ENCODE results near the gene TNS1. TPM values are rescaled to one million over a fixed set of nuclear protein-coding genes. Genes with fewer than 3 reads are reported as not detected.

TNS1 gene
- total and polyA plus RNA-seq, 9 of the 15 experiments (the other 6 are each of a cell fraction or from before 2014, with no cell fraction given), result 0.13 to 2.7 (median 0.77) TPM

DNA sequence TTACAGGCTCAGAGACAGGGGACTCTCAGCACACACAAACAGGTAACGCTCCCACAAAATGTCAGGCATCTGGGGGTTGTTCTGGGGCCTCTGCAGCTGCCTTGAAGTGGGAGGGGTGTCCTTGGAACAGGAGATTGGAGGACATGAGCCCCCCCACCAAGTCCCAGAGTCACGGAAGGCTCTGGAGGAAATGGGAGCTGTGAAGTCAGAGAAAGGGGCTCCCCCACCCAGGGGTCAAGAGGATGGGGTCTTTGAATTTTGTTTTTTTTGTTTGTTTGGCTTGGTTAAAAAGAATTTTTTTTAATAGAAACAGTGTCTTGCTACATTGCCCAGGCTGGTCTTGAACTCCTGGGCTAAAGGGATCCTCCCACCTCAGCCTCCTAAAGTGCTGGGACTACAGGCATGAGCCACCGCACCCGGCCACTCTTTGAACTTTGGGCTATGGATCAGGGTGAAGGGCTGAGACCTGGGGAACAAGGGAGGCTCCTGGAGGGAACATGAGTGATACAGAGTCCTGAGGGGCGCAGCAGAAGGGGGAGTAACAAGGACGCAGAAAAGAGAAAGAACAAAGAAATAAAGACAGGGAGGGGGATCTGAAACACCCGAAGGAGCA is 46.8 kb downstream of the TNS1 start (continued):
- TF ChIP-seq, protein P1, sequence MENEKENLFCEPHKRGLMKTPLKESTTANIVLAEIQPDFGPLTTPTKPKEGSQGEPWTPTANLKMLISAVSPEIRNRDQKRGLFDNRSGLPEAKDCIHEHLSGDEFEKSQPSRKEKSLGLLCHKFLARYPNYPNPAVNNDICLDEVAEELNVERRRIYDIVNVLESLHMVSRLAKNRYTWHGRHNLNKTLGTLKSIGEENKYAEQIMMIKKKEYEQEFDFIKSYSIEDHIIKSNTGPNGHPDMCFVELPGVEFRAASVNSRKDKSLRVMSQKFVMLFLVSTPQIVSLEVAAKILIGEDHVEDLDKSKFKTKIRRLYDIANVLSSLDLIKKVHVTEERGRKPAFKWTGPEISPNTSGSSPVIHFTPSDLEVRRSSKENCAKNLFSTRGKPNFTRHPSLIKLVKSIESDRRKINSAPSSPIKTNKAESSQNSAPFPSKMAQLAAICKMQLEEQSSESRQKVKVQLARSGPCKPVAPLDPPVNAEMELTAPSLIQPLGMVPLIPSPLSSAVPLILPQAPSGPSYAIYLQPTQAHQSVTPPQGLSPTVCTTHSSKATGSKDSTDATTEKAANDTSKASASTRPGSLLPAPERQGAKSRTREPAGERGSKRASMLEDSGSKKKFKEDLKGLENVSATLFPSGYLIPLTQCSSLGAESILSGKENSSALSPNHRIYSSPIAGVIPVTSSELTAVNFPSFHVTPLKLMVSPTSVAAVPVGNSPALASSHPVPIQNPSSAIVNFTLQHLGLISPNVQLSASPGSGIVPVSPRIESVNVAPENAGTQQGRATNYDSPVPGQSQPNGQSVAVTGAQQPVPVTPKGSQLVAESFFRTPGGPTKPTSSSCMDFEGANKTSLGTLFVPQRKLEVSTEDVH (IDR thresholded peaks at IDR 0.05; ENCODE audit: low read depth, partially characterized antibody), result no peak
- TF ChIP-seq RFX7 (CRISPR knock-in tag; IDR thresholded peaks at IDR 0.05) (no peak), NCOR1 (IDR thresholded peaks at IDR 0.05) (no peak), KAT8 (IDR thresholded peaks at IDR 0.05; ENCODE audit: low read depth) (no peak), KDM2B (CRISPR knock-in tag; IDR thresholded peaks at IDR 0.05) (no peak)

DNA sequence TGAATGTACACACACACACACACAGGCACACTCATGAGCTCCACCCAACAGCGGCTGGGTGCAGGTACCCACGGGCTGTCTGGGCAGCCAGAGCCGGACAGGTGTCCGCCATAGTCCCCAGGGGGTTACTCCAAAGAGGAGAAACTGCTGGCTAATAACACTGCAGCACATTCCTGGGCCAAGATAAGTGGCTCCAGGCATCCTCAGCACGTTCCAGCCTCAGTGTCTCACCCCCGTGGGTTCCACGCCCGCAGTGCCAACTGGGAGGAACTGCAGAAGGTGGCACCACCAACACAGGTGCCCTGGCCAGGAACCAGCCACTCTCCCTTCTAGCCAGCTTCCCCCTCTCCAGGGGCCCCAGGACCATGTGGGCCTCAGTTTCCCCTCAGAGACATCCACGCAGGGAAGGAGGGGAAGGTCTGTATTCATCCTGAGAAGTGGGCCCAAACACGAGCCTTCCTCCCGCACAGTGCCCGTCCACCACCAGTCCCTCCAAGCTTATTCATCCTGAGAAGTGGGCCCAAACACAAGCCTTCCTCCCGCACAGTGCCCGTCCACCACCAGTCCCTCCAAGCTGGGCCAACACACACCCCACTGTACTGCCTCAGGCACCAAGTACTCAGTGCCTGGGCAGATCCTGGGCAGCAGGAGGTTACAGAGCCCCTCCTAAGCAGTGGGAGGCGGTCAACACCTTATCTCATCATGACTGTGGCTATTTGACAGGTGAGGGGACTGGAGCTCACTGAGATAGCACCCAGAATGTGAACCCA is 47.6 kb downstream of the TNS1 start:
- no peak for TF ChIP-seq ZNF165 (CRISPR knock-in tag; IDR thresholded peaks at IDR 0.05; ENCODE audit: borderline replicate concordance)
- TF ChIP-seq NFRKB (IDR thresholded peaks at IDR 0.05; ENCODE audit: low read depth), result no peak
- TF ChIP-seq GABPA (tag; conservative IDR thresholded peaks at IDR 0.05; ENCODE audit: low read depth), result no peak
- 0% methylated on average over 7 of the region's 15 CpGs for WGBS (ENCODE audit: insufficient coverage, low coverage, missing lambda C conversion rate)
- in situ Hi-C loops (cut with MboI) (no loop called here), intact Hi-C loops (cut with micrococcal nuclease) (no loop called here)
- H3K9ac ChIP-seq (ENCODE audit: insufficient read depth in 1 of 2, low read depth in 2 of 2, low read length in 2 of 2), result no peak overlapping the region
- no peaks in the 10 kb centered on the region for H3K9me3 ChIP-seq (replicated peaks; ENCODE audit: control insufficient read depth, insufficient read depth, low read depth, low read length)
- no peak for FAIRE-seq
- H3K27ac ChIP-seq (ENCODE audit: extremely low read depth, low read depth, low read length), result no peak overlapping the region
- CTCF ChIA-PET (ENCODE audit: low intra/inter-chr PET ratio), result no interaction called here
- no peaks in the 10 kb centered on the region for H3K9me1 ChIP-seq (ENCODE audit: control insufficient read depth, insufficient read depth, low read length)
- no peak for ATAC-seq
- no peaks in the 10 kb centered on the region for H3K36me3 ChIP-seq (ENCODE audit: control insufficient read depth, insufficient read depth, low read length)
- POLR2A ChIA-PET, result interaction anchor here (0.7 to 1.6 kb wide), 2 partner anchors 11 to 69 kb away, joined by 3 to 5 read pairs; no protein-coding TSS in a partner anchor
- no peak overlapping the region for H3K4me3 ChIP-seq
- H4K20me1 ChIP-seq (replicated peaks; ENCODE audit: control insufficient read depth, insufficient read depth, low read length), result no peaks in the 10 kb centered on the region
- no peaks in the 10 kb centered on the region for H3K79me2 ChIP-seq (ENCODE audit: control insufficient read depth, insufficient read depth, low read length)
- H2AFZ ChIP-seq (ENCODE audit: low read depth, low read length), result no peak overlapping the region
- H3K4me1 ChIP-seq (replicated peaks in 1 of 2; ENCODE audit: control insufficient read depth in 2 of 2, insufficient read depth in 2 of 2, low read length in 2 of 2), result no peaks in the 10 kb centered on the region
- no peak overlapping the region for H3K4me2 ChIP-seq (ENCODE audit: insufficient read depth, low read length)
- no TSS peak for BruUV-seq (replicated peaks)
- peaks cover 3 to 49% of the 10 kb centered on the region in 2 experiments; a peak in 4 of 5 replicates for H3K27me3 ChIP-seq (ENCODE audit: control insufficient read depth in 2 of 2, insufficient read depth in 2 of 2, low read length in 2 of 2)
- DNase-seq (ENCODE audit: extremely low read depth in 1 of 4, low spot score in 3 of 4), result no peak

Data from K562 (cell line).